Esophagus (tissue), 2 donors: Measurements from ENCODE around the gene SATB1. TPM values are rescaled to one million over a fixed set of nuclear protein-coding genes. Genes with fewer than 3 reads are reported as not detected.
"Not testable (repeated sequence)": the region's sequence is repeated elsewhere in the genome, so short reads cannot be mapped to it uniquely, and the experiment has no call there.

Experiments used
- H3K27ac ChIP-seq, 2 donors: one replicate each; pipeline ENCODE4 v1.5.1; 2013; ENCODE audit warnings: low read depth in 2 of 2, mild to moderate bottlenecking in 2 of 2, inconsistent platforms in 1 of 2, low read length in 1 of 2, moderate library complexity in 1 of 2
- H3K27me3 ChIP-seq, 2 donors: one replicate each; pipeline ENCODE4 v1.6.1; 2013; ENCODE audit warnings: low read length in 2 of 2, control low read depth in 1 of 2, mild to moderate bottlenecking in 1 of 2; ENCODE audit not compliant: insufficient read depth in 2 of 2, control insufficient read depth in 1 of 2
- H3K36me3 ChIP-seq, 2 donors: one replicate each; pipeline ENCODE4 v1.6.1; 2013; ENCODE audit warnings: low read length in 1 of 2; ENCODE audit not compliant: control insufficient read depth in 2 of 2, insufficient read depth in 2 of 2
- H3K4me1 ChIP-seq, 2 donors: one replicate each; pipeline ENCODE4 v1.6.1; 2013; ENCODE audit warnings: low read length in 1 of 2; ENCODE audit not compliant: control insufficient read depth in 2 of 2, insufficient read depth in 2 of 2
- H3K4me3 ChIP-seq, 2 donors: one replicate each; pipeline ENCODE4 v1.5.1; 2013; ENCODE audit warnings: low read length in 2 of 2, mild to moderate bottlenecking in 2 of 2, low read depth in 1 of 2, moderate library complexity in 1 of 2
- H3K9me3 ChIP-seq, 2 donors: one replicate each; pipeline ENCODE4 v1.6.1; 2013; ENCODE audit warnings: mild to moderate bottlenecking in 2 of 2, low read depth in 1 of 2, low read length in 1 of 2, moderate library complexity in 1 of 2; ENCODE audit not compliant: control insufficient read depth in 2 of 2, insufficient read depth in 1 of 2
- WGBS, 2 donors: extraction: QIAGEN DNeasy Blood & Tissue Kit; methylation state at CpG; one replicate each; pipeline ENCODE4 v1.1.7; 2013; 5-methylcytosine and 5-hydroxymethylcytosine counted together
- polyA plus RNA-seq, 2 donors: library from polyadenylated mRNA; stranded (reverse); fragments of 200-250 nt; gene quantifications; one replicate each; pipeline ENCODE4 v1.2.3, GENCODE V29; 2013
- donor health status: healthy with polysubstance abuse.
- donor health status: Bipolar disorder and iron deficiency.

SATB1 gene
- 1 to 10 TPM; 6.1 to 6.2 TPM for polyA plus RNA-seq

DNA sequence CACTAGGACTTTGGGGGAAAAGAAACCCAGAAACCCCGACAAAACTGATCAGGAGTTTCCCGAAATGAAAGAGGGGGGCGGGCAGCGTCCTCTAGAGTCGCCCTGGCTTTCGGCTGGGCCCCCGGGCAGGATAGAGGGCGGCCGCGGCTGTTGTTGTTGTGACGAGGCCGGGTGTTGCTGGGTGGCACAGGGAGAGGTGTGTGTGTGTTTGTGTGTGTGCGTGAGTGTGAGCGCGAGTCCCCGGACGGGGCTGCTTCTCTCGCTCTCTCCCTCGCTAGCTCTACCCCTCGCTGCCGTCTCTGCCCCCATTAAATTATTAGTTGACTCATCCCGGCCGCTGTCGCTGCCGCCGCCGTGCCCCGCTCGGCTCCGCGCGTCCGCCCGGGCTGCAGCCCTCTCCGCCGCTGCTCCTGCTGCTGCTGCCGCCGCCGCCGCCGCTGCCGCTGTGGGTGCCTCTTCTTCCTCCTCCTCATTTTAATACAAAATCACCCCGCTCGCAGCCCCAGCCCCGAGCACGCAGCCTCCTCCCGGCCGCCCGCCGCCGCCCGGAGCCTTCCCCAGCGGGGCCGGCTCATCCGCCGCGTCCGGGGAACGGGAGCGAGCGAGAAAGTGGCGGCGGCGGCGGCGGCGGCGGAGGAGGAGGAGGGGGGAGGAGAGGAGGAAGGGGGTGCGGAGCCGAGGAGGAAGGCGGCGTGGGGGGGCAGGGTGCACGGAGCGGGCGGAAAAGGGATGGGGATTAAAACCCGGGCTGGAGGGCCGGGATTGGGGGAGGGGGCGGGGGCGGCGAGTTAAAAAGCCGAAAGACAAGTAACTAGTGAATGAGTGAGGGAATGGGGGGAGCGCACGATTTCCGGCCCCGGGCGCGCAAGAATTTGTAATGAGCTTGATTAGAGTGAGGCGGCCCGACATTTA, at the start of gene SATB1:
SATB1 (minus strand) TSS at position 611 of the 912 bp plus-strand sequence. CDS start 4,372 bp downstream, outside the sequence.
- H3K4me1 ChIP-seq = peaks cover 0 to 3% of the 10 kb centered on the region in 2 donors
- 0 to 1% methylated on average over 76 to 89 of the region's 89 CpGs for WGBS, 2 donors
- H3K36me3 ChIP-seq = peaks cover 0 to 3% of the 10 kb centered on the region in 2 donors
- H3K9me3 ChIP-seq = no peaks in the 10 kb centered on the region
- H3K27ac ChIP-seq = peak within 1 kb of the TSS; percentile 82 to 90
- H3K27me3 ChIP-seq = no peaks in the 10 kb centered on the region
- H3K4me3 ChIP-seq = peak within 1 kb of the TSS; percentile 73 to 96

DNA sequence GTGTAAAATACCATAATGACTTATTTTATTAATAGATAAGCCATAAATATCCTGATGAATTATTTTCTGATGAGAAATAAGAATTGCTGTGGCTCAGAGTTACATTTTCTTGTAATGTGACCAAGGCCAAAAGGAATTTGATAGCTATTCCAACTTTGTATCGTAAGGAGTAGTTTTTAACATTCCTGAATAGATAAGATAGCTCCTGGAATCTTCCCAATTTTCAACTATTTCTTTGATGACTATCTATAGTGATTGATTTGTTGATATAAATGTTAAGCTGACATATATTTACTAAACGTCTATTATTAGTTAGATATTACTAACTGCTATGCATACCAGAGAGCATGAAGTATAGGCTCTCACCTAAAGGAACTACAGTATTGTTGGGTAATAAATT, 49.1 kb upstream of the SATB1 start:
- Histone ChIP-seq H3K27ac (no peak overlapping the region), H3K9me3 (no peaks in the 10 kb centered on the region), H3K4me3 (no peak overlapping the region), H3K36me3 (no peaks in the 10 kb centered on the region), H3K4me1 (no peaks in the 10 kb centered on the region), H3K27me3 (no peaks in the 10 kb centered on the region)
- WGBS, 2 donors = 56 to 68% methylated on average over 2 of the region's 2 CpGs

DNA sequence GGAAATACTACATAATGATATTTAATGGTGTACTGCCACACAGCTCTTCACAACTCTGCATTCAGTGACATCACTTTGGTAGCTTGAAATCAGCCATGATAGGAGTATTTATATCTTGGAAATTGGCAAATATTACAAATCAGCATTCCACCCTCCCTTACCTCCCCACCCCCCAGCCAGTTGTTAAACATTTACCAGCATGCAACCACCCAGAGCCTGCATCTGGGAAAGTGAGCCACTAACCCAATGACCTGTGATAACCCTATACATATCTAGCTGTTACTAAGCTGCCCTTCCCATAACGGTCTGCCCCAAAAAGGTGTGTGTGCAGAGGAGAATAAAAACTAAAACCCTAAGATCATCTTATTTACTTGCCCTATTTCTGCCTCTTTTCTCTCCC, 44.6 kb upstream of the SATB1 start:
- Histone ChIP-seq H3K27ac (no peak overlapping the region), H3K4me1 (no peaks in the 10 kb centered on the region), H3K36me3 (no peaks in the 10 kb centered on the region), H3K4me3 (no peak overlapping the region), H3K9me3 (no peaks in the 10 kb centered on the region), H3K27me3 (no peaks in the 10 kb centered on the region)
- 21 to 42% methylated on average over 1 of the region's 1 CpG for WGBS, 2 donors

DNA sequence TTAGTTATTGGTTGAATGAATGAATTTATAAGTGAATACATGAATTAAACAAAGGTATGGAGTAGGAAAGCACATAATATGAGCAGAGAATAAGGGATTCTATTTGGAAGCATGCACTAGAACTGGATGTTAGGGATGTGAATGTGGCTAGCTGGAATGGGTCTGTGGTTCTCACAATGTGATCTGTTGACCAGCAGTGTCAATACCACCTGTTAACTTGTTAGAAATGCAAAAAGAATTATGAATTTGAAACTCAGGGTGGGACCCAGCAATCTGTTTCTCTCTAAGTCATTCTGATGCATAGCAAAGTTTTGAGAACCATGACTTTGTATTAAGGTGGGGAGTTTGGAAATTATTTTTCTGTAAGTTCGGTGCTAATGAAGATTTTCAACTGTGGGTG, 41.0 kb upstream of the SATB1 start:
- no peak overlapping the region for H3K27ac ChIP-seq
- no peaks in the 10 kb centered on the region for H3K9me3 ChIP-seq
- no peaks in the 10 kb centered on the region for H3K27me3 ChIP-seq
- H3K4me3 ChIP-seq = no peak overlapping the region
- no peaks in the 10 kb centered on the region for H3K36me3 ChIP-seq
- H3K4me1 ChIP-seq = no peaks in the 10 kb centered on the region
- 93 to 98% methylated on average over 1 of the region's 1 CpG for WGBS, 2 donors

DNA sequence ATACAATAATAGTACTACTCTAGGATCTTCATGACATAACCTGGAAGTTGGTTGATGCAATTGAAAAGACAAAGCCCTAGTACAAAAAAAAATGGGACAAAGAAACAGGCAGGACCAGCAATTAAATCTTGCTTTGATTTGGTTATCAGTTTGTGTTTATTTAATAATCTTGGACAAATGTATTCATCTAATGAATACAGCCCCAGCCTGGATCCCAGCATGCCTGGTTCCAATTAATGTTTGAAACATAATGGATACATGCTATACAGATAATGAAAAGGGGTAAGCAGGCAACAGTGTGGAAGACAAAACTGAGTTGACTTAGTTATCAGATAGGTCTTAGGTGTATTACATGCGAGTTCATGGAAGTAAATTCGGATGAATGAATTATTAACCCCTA, 29.6 kb upstream of the SATB1 start:
- H3K27me3 ChIP-seq = no peaks in the 10 kb centered on the region
- no peaks in the 10 kb centered on the region for H3K36me3 ChIP-seq
- H3K4me3 ChIP-seq = no peak overlapping the region
- no peak overlapping the region for H3K27ac ChIP-seq
- H3K9me3 ChIP-seq = no peaks in the 10 kb centered on the region
- 90 to 92% methylated on average over 2 of the region's 2 CpGs for WGBS, 2 donors
- H3K4me1 ChIP-seq = no peaks in the 10 kb centered on the region

DNA sequence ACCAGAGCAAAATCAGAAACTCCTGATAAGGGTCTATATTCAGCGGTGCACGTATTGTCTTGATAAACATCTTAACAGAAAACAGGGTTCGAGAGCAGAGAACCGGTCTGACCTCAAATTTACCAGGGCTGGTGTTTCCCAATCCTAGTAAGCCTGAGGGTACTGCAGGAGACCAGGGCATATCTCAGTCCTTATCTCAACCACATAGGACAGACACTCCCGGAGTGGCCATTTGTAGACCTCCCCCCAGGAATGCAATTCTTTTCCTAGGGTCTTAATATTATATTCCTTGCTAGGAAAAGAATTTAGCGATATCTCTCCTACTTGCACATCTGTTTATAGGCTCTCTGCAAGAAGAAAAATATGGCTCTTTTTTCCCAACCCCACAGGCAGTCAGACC, 24.5 kb upstream of the SATB1 start:
- not testable (repeated sequence) for H3K4me1 ChIP-seq, H3K9me3 ChIP-seq, H3K27ac ChIP-seq, H3K4me3 ChIP-seq, H3K27me3 ChIP-seq, H3K36me3 ChIP-seq
- WGBS, 2 donors = 92 to 95% methylated on average over 6 of the region's 6 CpGs

DNA sequence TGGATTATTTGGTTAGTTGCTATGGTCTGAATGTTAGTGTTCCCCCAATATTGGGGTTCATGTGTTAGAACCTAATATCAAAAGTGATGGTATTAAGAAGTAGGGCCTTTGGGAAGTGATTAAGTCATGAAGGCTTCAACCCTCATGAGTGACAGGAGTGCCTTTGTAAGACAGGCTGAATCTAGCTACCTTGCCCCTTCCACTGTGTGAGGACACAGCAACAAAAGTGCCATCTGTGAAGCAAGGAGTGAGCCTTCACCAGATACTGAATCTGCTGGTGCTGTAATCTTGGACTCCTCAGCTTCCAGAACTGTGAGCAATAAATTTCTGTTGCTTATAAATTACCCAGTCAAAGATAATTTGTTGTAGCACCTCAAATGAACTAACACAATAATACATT, 22.6 kb upstream of the SATB1 start:
- no peaks in the 10 kb centered on the region for H3K36me3 ChIP-seq
- peaks cover 0 to 5% of the 10 kb centered on the region in 2 donors for H3K27me3 ChIP-seq
- no peak overlapping the region for H3K27ac ChIP-seq
- peaks cover 2 to 12% of the 10 kb centered on the region in 2 donors for H3K4me1 ChIP-seq
- no peaks in the 10 kb centered on the region for H3K9me3 ChIP-seq
- no peak overlapping the region for H3K4me3 ChIP-seq

DNA sequence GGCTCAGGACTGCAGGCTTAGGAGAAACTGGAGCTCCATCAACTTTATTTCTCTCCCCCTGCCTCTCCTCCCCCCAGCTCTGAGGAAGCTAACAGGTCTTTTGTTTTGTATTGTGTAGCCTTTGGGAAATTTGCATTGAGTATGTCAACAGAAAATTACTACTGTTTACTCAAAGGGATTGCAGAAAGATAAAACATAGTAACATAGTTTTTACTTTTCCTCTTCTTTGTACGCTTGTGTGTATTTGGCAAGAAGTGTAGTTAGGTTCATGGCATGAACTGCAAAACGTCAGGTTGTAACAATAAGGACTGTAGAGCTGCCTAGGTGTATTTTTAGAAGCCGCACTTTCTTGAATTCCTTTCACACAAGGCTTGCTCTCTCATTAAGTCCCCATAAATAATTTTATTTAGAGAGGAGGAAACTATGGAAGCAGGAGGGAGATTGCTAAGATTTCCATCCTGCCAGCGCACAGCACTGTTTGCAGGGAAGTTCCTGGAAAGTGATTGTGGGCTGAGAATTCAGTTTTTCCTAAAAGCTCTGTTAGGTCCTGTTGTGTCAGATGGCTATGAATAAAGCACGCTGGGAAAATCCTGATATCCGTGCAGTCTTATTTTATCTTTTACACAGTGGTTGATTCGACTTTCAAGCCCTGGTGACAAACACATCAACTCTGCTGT, 21.1 kb upstream of the SATB1 start:
- H3K9me3 ChIP-seq = no peaks in the 10 kb centered on the region
- no peak overlapping the region for H3K4me3 ChIP-seq
- no peaks in the 10 kb centered on the region for H3K36me3 ChIP-seq
- WGBS, 2 donors = 33 to 36% methylated on average over 7 of the region's 7 CpGs
- H3K4me1 ChIP-seq = peaks cover 2 to 12% of the 10 kb centered on the region in 2 donors
- peaks cover 0 to 5% of the 10 kb centered on the region in 2 donors for H3K27me3 ChIP-seq
- no peak overlapping the region for H3K27ac ChIP-seq

DNA sequence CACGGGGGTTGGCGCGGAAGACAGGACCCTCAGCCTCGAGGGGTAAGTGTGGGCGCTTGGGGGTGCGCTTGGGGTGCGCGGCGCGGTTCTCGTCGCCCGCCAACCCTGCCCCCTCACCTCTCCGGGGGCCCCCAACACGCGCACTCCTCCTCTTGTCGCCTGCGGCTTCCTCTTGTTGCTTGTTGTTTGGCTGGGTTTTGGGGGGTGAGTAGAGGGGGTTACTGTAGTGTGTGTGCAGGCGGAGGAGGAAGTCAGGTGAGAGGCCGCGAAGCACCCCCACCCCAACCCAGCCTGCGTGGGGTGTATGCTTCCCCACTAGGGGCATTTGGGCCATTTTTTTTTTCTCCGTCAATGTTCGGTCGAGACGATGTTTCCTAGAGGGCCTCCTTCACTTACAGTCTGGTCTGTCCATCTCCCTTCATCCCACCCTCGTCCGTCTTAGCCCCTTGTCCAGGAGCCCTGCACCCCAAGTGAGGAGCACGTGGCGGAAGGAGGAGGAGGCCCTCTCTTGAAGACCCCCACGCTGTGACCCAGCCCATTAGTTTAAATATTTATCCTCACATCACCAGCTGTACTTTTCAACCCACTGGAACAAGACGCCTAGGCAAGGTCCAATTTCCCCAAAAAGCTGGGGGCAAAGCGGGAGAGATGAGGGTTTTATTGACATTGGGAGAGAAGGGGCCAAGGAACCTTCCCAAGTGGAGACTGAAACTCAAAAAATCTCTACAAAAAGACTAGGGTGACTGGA, 20.4 kb upstream of the SATB1 start:
- Histone ChIP-seq H3K9me3 (no peaks in the 10 kb centered on the region), H3K27me3 (peaks cover 0 to 5% of the 10 kb centered on the region in 2 donors), H3K36me3 (no peaks in the 10 kb centered on the region), H3K4me1 (peaks cover 2 to 12% of the 10 kb centered on the region in 2 donors), H3K4me3 (peak overlapping the region; percentile 9 to 64), H3K27ac (no peak overlapping the region)
- 5 to 7% methylated on average over 30 to 33 of the region's 33 CpGs for WGBS, 2 donors
